DOHH2 (cell line): ENCODE data around the gene SCYL1.
A peak's percentile ranks its signal among the peaks of the same experiment; 100 is the strongest.

Source experiments
- H3F3A ChIP-seq: fragments of 200-600 bp; sonication (generic), shearing (Covaris generic); 2 replicates; pipeline ENCODE4 v1.6.0; 2016; ENCODE audit warnings: antibody characterized with exemption, mild to moderate bottlenecking; ENCODE audit not compliant: control insufficient read depth, insufficient read depth
- H3K27ac ChIP-seq: fragments of 200-600 bp; sonication (generic); 2 replicates; pipeline ENCODE4 v1.5.1; 2014; ENCODE audit warnings: low read depth, mild to moderate bottlenecking, low read length, moderate library complexity
- H3K27me3 ChIP-seq: fragments of 200-600 bp; sonication (generic); 2 replicates; pipeline ENCODE4 v1.6.1; 2014; ENCODE audit warnings: mild to moderate bottlenecking, low read length, mixed read lengths; ENCODE audit not compliant: control insufficient read depth
- H3K36me3 ChIP-seq: fragments of 200-600 bp; sonication (generic); 2 replicates; pipeline ENCODE4 v1.6.1; 2014; ENCODE audit warnings: mild to moderate bottlenecking, low read length, moderate library complexity, mixed read lengths; ENCODE audit not compliant: control insufficient read depth
- H3K4me1 ChIP-seq: fragments of 200-600 bp; sonication (generic); 2 replicates; pipeline ENCODE4 v1.6.1; 2014; ENCODE audit warnings: mild to moderate bottlenecking, low read length, mixed read lengths; ENCODE audit not compliant: control insufficient read depth
- H3K4me2 ChIP-seq: fragments of 200-600 bp; sonication (generic); 2 replicates; pipeline ENCODE4 v1.6.0; 2014; ENCODE audit warnings: mild to moderate bottlenecking, low read length, moderate library complexity
- H3K4me3 ChIP-seq: fragments of 200-600 bp; sonication (generic); 2 replicates; pipeline ENCODE4 v1.5.1; 2014; ENCODE audit warnings: mild to moderate bottlenecking, low read length, mixed read lengths
- H3K79me2 ChIP-seq: fragments of 200-600 bp; sonication (generic); 2 replicates; pipeline ENCODE4 v1.6.1; 2014; ENCODE audit warnings: mild to moderate bottlenecking, low read length, mixed read lengths; ENCODE audit not compliant: control insufficient read depth
- H3K9me2 ChIP-seq: fragments of 200-600 bp; sonication (generic); replicated peaks from 2 replicates; pipeline ENCODE4 v1.6.1; 2014; ENCODE audit warnings: mild to moderate bottlenecking, low read length, mixed read lengths; ENCODE audit not compliant: control insufficient read depth
- H3K9me3 ChIP-seq: fragments of 200-600 bp; sonication (generic); 2 replicates; pipeline ENCODE4 v1.6.1; 2014; ENCODE audit warnings: antibody characterized with exemption, low read length, mixed read lengths; ENCODE audit not compliant: control insufficient read depth, insufficient read depth
- H4K20me1 ChIP-seq: fragments of 200-600 bp; sonication (generic); 2 replicates; pipeline ENCODE4 v1.6.0; 2014; ENCODE audit warnings: low read depth, mild to moderate bottlenecking, antibody characterized with exemption, low read length, moderate library complexity; ENCODE audit not compliant: control insufficient read depth, insufficient read depth
- CTCF ChIP-seq: fragments of 200-600 bp; sonication (generic); IDR thresholded peaks from one replicate; pipeline ENCODE4 v1.5.1; 2014; ENCODE audit warnings: antibody characterized with exemption, mild to moderate bottlenecking, low read depth, low read length; ENCODE audit not compliant: poor library complexity, severe bottlenecking
- EZH2phosphoT487 ChIP-seq: fragments of 200-600 bp; sonication (generic); IDR thresholded peaks from 2 replicates; pipeline ENCODE4 v1.6.1; 2017; ENCODE audit warnings: borderline replicate concordance, mild to moderate bottlenecking, antibody characterized with exemption, low read length, moderate library complexity, mixed read lengths

The SCYL1 gene

GRCh38 chr11:65488273-65489034 is 36.4 kb upstream of the SCYL1 start:
- H3K4me1 ChIP-seq: peaks cover 72% of the 10 kb centered on the region
- no peaks in the 10 kb centered on the region for H4K20me1 ChIP-seq
- peak overlapping the region; percentile 88 for H3K4me2 ChIP-seq
- H3K9me2 ChIP-seq: no peaks in the 10 kb centered on the region
- peaks cover 14% of the 10 kb centered on the region for H3F3A ChIP-seq
- no peaks in the 10 kb centered on the region for H3K36me3 ChIP-seq
- H3K27ac ChIP-seq: peak overlapping the region; percentile 77
- H3K79me2 ChIP-seq: no peaks in the 10 kb centered on the region
- no peaks in the 10 kb centered on the region for H3K9me3 ChIP-seq
- no peaks in the 10 kb centered on the region for H3K27me3 ChIP-seq
- TF ChIP-seq CTCF: no peak
- no peak for TF ChIP-seq EZH2phosphoT487
- peak overlapping the region; percentile 65 for H3K4me3 ChIP-seq

- Histone ChIP-seq H3K27ac (peak overlapping the region; percentile 77), H3K79me2 (0 out of 2 replicates have a peak, but pooled peaks cover 4% of the 10 kb centered on the region), H3K9me2 (no peaks in the 10 kb centered on the region), H3K4me1 (peaks cover 79% of the 10 kb centered on the region), H3K27me3 (no peaks in the 10 kb centered on the region), H3F3A (peaks cover 14% of the 10 kb centered on the region), H3K36me3 (no peaks in the 10 kb centered on the region), H3K4me3 (peak overlapping the region; percentile 65; the same call in 1 of the 2 replicates), H4K20me1 (no peaks in the 10 kb centered on the region), H3K9me3 (no peaks in the 10 kb centered on the region), H3K4me2 (peak overlapping the region; percentile 88)
- TF ChIP-seq EZH2phosphoT487: no peak
- TF ChIP-seq CTCF: no peak
These were observed 35.7 kb upstream of the SCYL1 start for GRCh38 chr11:65489035-65489705.

GRCh38 chr11:65489706-65490320 is 35.1 kb upstream of the SCYL1 start:
- peaks cover 14% of the 10 kb centered on the region for H3F3A ChIP-seq
- H3K4me2 ChIP-seq: no peak overlapping the region
- no peaks in the 10 kb centered on the region for H3K9me2 ChIP-seq

More at GRCh38 chr11:65489706-65490320, 35.1 kb upstream of the SCYL1 start:
- Histone ChIP-seq H3K4me3 (no peak overlapping the region), H3K79me2 (peaks cover 7% of the 10 kb centered on the region; the same call in 1 of the 2 replicates), H3K27me3 (no peaks in the 10 kb centered on the region), H3K27ac (no peak overlapping the region), H3K4me1 (peaks cover 86% of the 10 kb centered on the region), H4K20me1 (no peaks in the 10 kb centered on the region), H3K36me3 (no peaks in the 10 kb centered on the region), H3K9me3 (no peaks in the 10 kb centered on the region)
- TF ChIP-seq EZH2phosphoT487 (no peak), CTCF (no peak)
